Measurements from ENCODE around the gene CYP2D6.
"Not testable (repeated sequence)": the region's sequence is repeated elsewhere in the genome, so short reads cannot be mapped to it uniquely, and the experiment has no call there.

CYP2D6 gene

GRCh38 chr22:42139508-42139907 is 8.9 kb upstream of the CYP2D6 start:
- not testable (repeated sequence) for H3K27ac ChIP-seq, H3K4me3 ChIP-seq

GRCh38 chr22:42138972-42139371 is 8.4 kb upstream of the CYP2D6 start:
- Histone ChIP-seq H3K27ac (no peak overlapping the region), H3K4me3 (no peak overlapping the region)

GRCh38 chr22:42138122-42138770 is 7.6 kb upstream of the CYP2D6 start:
- H3K27ac ChIP-seq, result no peak overlapping the region
- H3K4me3 ChIP-seq, result no peak overlapping the region

GRCh38 chr22:42135688-42136087 is 5.1 kb upstream of the CYP2D6 start:
- not testable (repeated sequence) for H3K27ac ChIP-seq, H3K4me3 ChIP-seq

- Histone ChIP-seq H3K4me3 (peak overlapping the region in 1 of 7 experiments; percentile 11), H3K27ac (peak overlapping the region in 3 of 21 experiments; percentile 8 to 21 (median 14))
Observed at GRCh38 chr22:42134100-42135020, 3.8 kb upstream of the CYP2D6 start.

- H3K27ac ChIP-seq, result no peak overlapping the region
Observed at GRCh38 chr22:42132457-42132856, 1.8 kb upstream of the CYP2D6 start.

GRCh38 chr22:42131562-42131961 is 952 bp upstream of the CYP2D6 start:
- H3K27ac ChIP-seq, result no peak overlapping the region
- no peak overlapping the region for H3K4me3 ChIP-seq

More at GRCh38 chr22:42132457-42132856, 1.8 kb upstream of the CYP2D6 start:
- H3K4me3 ChIP-seq, result no peak overlapping the region

- H3K27ac ChIP-seq, H3K4me3 ChIP-seq: not testable (repeated sequence)
Observed at GRCh38 chr22:42130182-42130581, 428 bp downstream of the CYP2D6 start.

- not testable (repeated sequence) for H3K4me3 ChIP-seq, H3K27ac ChIP-seq
Observed at GRCh38 chr22:42128776-42129694, 1.6 kb downstream of the CYP2D6 start.

- not testable (repeated sequence) for H3K27ac ChIP-seq, H3K4me3 ChIP-seq
Observed at GRCh38 chr22:42128007-42128406, 2.6 kb downstream of the CYP2D6 start.

GRCh38 chr22:42127606-42128005 is 3.0 kb downstream of the CYP2D6 start:
- no peak overlapping the region for H3K27ac ChIP-seq
- no peak overlapping the region for H3K4me3 ChIP-seq

GRCh38 chr22:42123529-42123928 is 7.1 kb downstream of the CYP2D6 start:
- not testable (repeated sequence) for H3K27ac ChIP-seq, H3K4me3 ChIP-seq

GRCh38 chr22:42120231-42121021 is 10.2 kb downstream of the CYP2D6 start:
- H3K27ac ChIP-seq, result peak overlapping the region in 8 of 21 experiments; percentile 2 to 79 (median 37)
- H3K4me3 ChIP-seq, result not testable (repeated sequence)

- H3K4me3 ChIP-seq, result no peak overlapping the region
- no peak overlapping the region for H3K27ac ChIP-seq
Observed at GRCh38 chr22:42116848-42117424, 13.7 kb downstream of the CYP2D6 start.

- H3K27ac ChIP-seq, H3K4me3 ChIP-seq: not testable (repeated sequence)
Observed at GRCh38 chr22:42115420-42115830, 15.2 kb downstream of the CYP2D6 start.

GRCh38 chr22:42114721-42115120 is 15.9 kb downstream of the CYP2D6 start:
- no peak overlapping the region for H3K27ac ChIP-seq
- no peak overlapping the region for H3K4me3 ChIP-seq

- H3K4me3 ChIP-seq, H3K27ac ChIP-seq: not testable (repeated sequence)
Observed at GRCh38 chr22:42112793-42113192, 17.8 kb downstream of the CYP2D6 start.

- Histone ChIP-seq H3K4me3 (no peak overlapping the region), H3K27ac (no peak overlapping the region)
Observed at GRCh38 chr22:42111798-42112197, 18.8 kb downstream of the CYP2D6 start.

GRCh38 chr22:42108848-42109247 is 21.8 kb downstream of the CYP2D6 start:
- no peak overlapping the region for H3K4me3 ChIP-seq

More at GRCh38 chr22:42108848-42109247, 21.8 kb downstream of the CYP2D6 start:
- H3K27ac ChIP-seq, result no peak overlapping the region

Measured in skin epidermis (tissue), 12 donors.